Lower lobe of right lung (tissue), 2 donors: ENCODE results near the gene RNF4. TPM values are rescaled to one million over a fixed set of nuclear protein-coding genes. Genes with fewer than 3 reads are reported as not detected.
"Not testable (repeated sequence)": the region's sequence is repeated elsewhere in the genome, so short reads cannot be mapped to it uniquely, and the experiment has no call there.

Source experiments
- ATAC-seq, 2 donors: fragments of 200-7000 bp; cut with Tn5 transposase; one replicate each; pipeline ENCODE4 v1.9.1; 2020 to 2022; ENCODE audit warnings: mild to moderate bottlenecking in 2 of 2, moderate library complexity in 2 of 2
- DNase-seq: peaks from one replicate; pipeline ENCODE4 v3.0.0-alpha.2; 2020
- H3K27ac ChIP-seq: fragments of 200-600 bp; one replicate; pipeline ENCODE4 v1.8.0; 2022
- H3K27me3 ChIP-seq: fragments of 200-600 bp; one replicate; pipeline ENCODE4 v1.8.0; 2022; ENCODE audit warnings: low read depth
- H3K36me3 ChIP-seq: fragments of 200-600 bp; one replicate; pipeline ENCODE4 v1.8.0; 2022; ENCODE audit warnings: mild to moderate bottlenecking
- H3K4me1 ChIP-seq: fragments of 200-600 bp; one replicate; pipeline ENCODE4 v1.8.0; 2022
- H3K4me3 ChIP-seq: fragments of 200-600 bp; one replicate; pipeline ENCODE4 v1.8.0; 2022; ENCODE audit warnings: mild to moderate bottlenecking
- H3K9me3 ChIP-seq: fragments of 200-600 bp; one replicate; pipeline ENCODE4 v1.8.0; 2022
- CTCF ChIP-seq: fragments of 200-600 bp; IDR thresholded peaks from one replicate; pipeline ENCODE4 v1.8.0; 2022; ENCODE audit warnings: antibody characterized with exemption, mild to moderate bottlenecking
- intact Hi-C: fragments of 100-400 bp; cut with DNase I; formaldehyde crosslinking; loops from one replicate; pipeline ENCODE4 v1.11.0; 2022
- total RNA-seq: library from RNA; stranded (reverse); fragmentation: NEBNext Ultra II Directional; extraction: Animal tissue kit (Norgen Biotek cat#: 25700); gene quantifications from one replicate; pipeline ENCODE4 v1.2.1, GENCODE V29; 2021
- donor health status: DM: no; HTN: yes; CAD: no; lungs with severe emphysema.

Gene RNF4
- total RNA-seq, 1 donor from 2014 or later: 39.3 TPM

GRCh38 chr4:2428496-2429213, 40.3 kb upstream of the RNF4 start:
- H3K9me3 ChIP-seq: peaks cover 3% of the 10 kb centered on the region
- intact Hi-C loops: no loop called here
- no peaks in the 10 kb centered on the region for H3K4me1 ChIP-seq
- peaks cover 6% of the 10 kb centered on the region for H3K27me3 ChIP-seq
- peak; percentile 43 for DNase-seq
- no peak overlapping the region for H3K4me3 ChIP-seq
- no peaks in the 10 kb centered on the region for H3K36me3 ChIP-seq
- no peak for ATAC-seq
- no peak for TF ChIP-seq CTCF
- H3K27ac ChIP-seq: no peak overlapping the region

- H3K36me3 ChIP-seq, H3K4me3 ChIP-seq, H3K9me3 ChIP-seq, H3K27ac ChIP-seq, DNase-seq, intact Hi-C loops, H3K4me1 ChIP-seq, ATAC-seq: not testable (repeated sequence)
- H3K27me3 ChIP-seq: peaks cover 10% of the 10 kb centered on the region
Measured at GRCh38 chr4:2429945-2430757, 38.8 kb upstream of the RNF4 start.

GRCh38 chr4:2432004-2432403, 36.9 kb upstream of the RNF4 start:
- DNase-seq: no peak

GRCh38 chr4:2432991-2433530, 35.8 kb upstream of the RNF4 start:
- ATAC-seq (no peak), DNase-seq (no peak)
- intact Hi-C loops: no loop called here
- Histone ChIP-seq H3K27me3 (peaks cover 4% of the 10 kb centered on the region), H3K9me3 (peaks cover 3% of the 10 kb centered on the region), H3K4me1 (no peaks in the 10 kb centered on the region), H3K27ac (no peak overlapping the region), H3K36me3 (no peaks in the 10 kb centered on the region), H3K4me3 (no peak overlapping the region)
- TF ChIP-seq CTCF: no peak

More at GRCh38 chr4:2432004-2432403, 36.9 kb upstream of the RNF4 start:
- ATAC-seq: no peak
- no peak for TF ChIP-seq CTCF
- Histone ChIP-seq H3K4me1 (no peaks in the 10 kb centered on the region), H3K27me3 (peaks cover 10% of the 10 kb centered on the region), H3K4me3 (no peak overlapping the region), H3K9me3 (peaks cover 3% of the 10 kb centered on the region), H3K27ac (no peak overlapping the region), H3K36me3 (no peaks in the 10 kb centered on the region)
- intact Hi-C loops: no loop called here

- peaks cover 3% of the 10 kb centered on the region for H3K9me3 ChIP-seq
- intact Hi-C loops: no loop called here
- no peaks in the 10 kb centered on the region for H3K4me1 ChIP-seq
- H3K36me3 ChIP-seq: no peaks in the 10 kb centered on the region
- DNase-seq: peak; percentile 39
- no peak for ATAC-seq
- TF ChIP-seq CTCF: no peak
- H3K27ac ChIP-seq: no peak overlapping the region
- no peak overlapping the region for H3K4me3 ChIP-seq
- peaks cover 4% of the 10 kb centered on the region for H3K27me3 ChIP-seq
Measured at GRCh38 chr4:2433609-2434350, 35.1 kb upstream of the RNF4 start.
